Psoas muscle (tissue), 8 donors: ENCODE data around the gene CBLN2. TPM values are rescaled to one million over a fixed set of nuclear protein-coding genes. Genes with fewer than 3 reads are reported as not detected.

Experiments used
- ATAC-seq, 4 donors: fragments of 200-7000 bp; cut with Tn5 transposase; one replicate each; pipeline ENCODE4 v1.9.1; 2020; ENCODE audit warnings: moderate library complexity in 3 of 4, mild to moderate bottlenecking in 2 of 4
- DNase-seq, 2 donors: peaks; one replicate each; pipeline ENCODE4 v3.0.0-alpha.2; 2020
- H3K27ac ChIP-seq: fragments of 200-600 bp; one replicate; pipeline ENCODE4 v1.8.0; 2022
- H3K27me3 ChIP-seq, 3 donors: fragments of 200-600 bp in 1 of 3; one replicate each; pipeline versions ENCODE4 v1.6.1 to v1.8.0; 2013 to 2022; ENCODE audit warnings: low read length in 2 of 3, mild to moderate bottlenecking in 2 of 3, moderate library complexity in 1 of 3; ENCODE audit not compliant: insufficient read depth in 3 of 3
- H3K36me3 ChIP-seq, 2 donors: fragments of 200-600 bp in 1 of 2; one replicate each; pipeline versions ENCODE4 v1.6.1 to v1.8.0; 2013 to 2022; ENCODE audit warnings: low read depth in 1 of 2, mild to moderate bottlenecking in 1 of 2, moderate library complexity in 1 of 2; ENCODE audit not compliant: insufficient read depth in 1 of 2
- H3K4me1 ChIP-seq: fragments of 200-600 bp; one replicate; pipeline ENCODE4 v1.8.0; 2022
- H3K4me3 ChIP-seq: fragments of 200-600 bp; one replicate; pipeline ENCODE4 v1.8.0; 2022; ENCODE audit warnings: mild to moderate bottlenecking
- H3K9me3 ChIP-seq: fragments of 200-600 bp; one replicate; pipeline ENCODE4 v1.8.0; 2022
- CTCF ChIP-seq: fragments of 200-600 bp; IDR thresholded peaks from one replicate; pipeline ENCODE4 v1.8.0; 2022; ENCODE audit warnings: antibody characterized with exemption
- WGBS, 3 donors: extraction: QIAGEN DNeasy Blood & Tissue Kit; methylation state at CpG; one replicate each; pipeline versions ENCODE4 v1.1.6 to v1.1.7; 2013; 5-methylcytosine and 5-hydroxymethylcytosine counted together
- intact Hi-C, 2 donors: fragments of 100-400 bp; cut with DNase I; formaldehyde crosslinking; loops; one replicate each; pipeline versions ENCODE4 v1.11.0 to v1.14.2; 2022
- polyA plus RNA-seq, 3 donors: library from polyadenylated mRNA; stranded (reverse); fragments of 200-250 nt; gene quantifications; one replicate each; pipeline ENCODE4 v1.2.3, GENCODE V29; 2013
- total RNA-seq, 4 donors: library from RNA; stranded (reverse); fragmentation: NEBNext Ultra II Directional in 2 of 4; extraction: Animal tissue kit (Norgen Biotek cat#: 25700) in 2 of 4; gene quantifications; one replicate each; pipeline versions ENCODE4 v1.2.1 to v1.2.4, GENCODE V29; 2021 to 2023
- donor health status: healthy with polysubstance abuse.
- donor health status: DM: no; HTN: no; CAD: no; lungs with moderate emphysema.
- donor health status: Bipolar disorder and iron deficiency.
- donor health status: healthy.
- donor health status: DM: yes; HTN: yes; CAD: no.
- donor health status: DM: no; HTN: no; CAD: no.
- donor health status: DM: no; HTN: no; CAD: no.
- donor health status: DM: yes; HTN: yes; CAD: no.

CBLN2 gene
- total and polyA plus RNA-seq, 7 donors: 0.05 TPM; not detected in 6

GRCh38 chr18:72504866-72505265 lies 39.3 kb downstream of the CBLN2 start:
- Histone ChIP-seq H3K4me3 (no peak overlapping the region), H3K9me3 (no peaks in the 10 kb centered on the region), H3K4me1 (no peaks in the 10 kb centered on the region), H3K27me3 (no peaks in the 10 kb centered on the region), H3K27ac (no peak overlapping the region), H3K36me3 (no peaks in the 10 kb centered on the region)
- DNase-seq: no peak
- no peak for TF ChIP-seq CTCF
- 78 to 88% (median 86%) methylated on average over 5 of the region's 5 CpGs for WGBS, 3 donors
- intact Hi-C loops: no loop called here
- ATAC-seq: no peak

- DNase-seq: peak in 1 of 2 donors; percentile 45
- Histone ChIP-seq H3K36me3 (no peaks in the 10 kb centered on the region), H3K4me1 (no peaks in the 10 kb centered on the region), H3K27me3 (no peaks in the 10 kb centered on the region), H3K27ac (no peak overlapping the region), H3K9me3 (no peaks in the 10 kb centered on the region), H3K4me3 (no peak overlapping the region)
- intact Hi-C loops: no loop called here
- no peak for ATAC-seq
- 86 to 89% (median 88%) methylated on average over 19 of the region's 19 CpGs for WGBS, 3 donors
- TF ChIP-seq CTCF: no peak
Measured at GRCh38 chr18:72502671-72503431, 41.3 kb downstream of the CBLN2 start.

- no peaks in the 10 kb centered on the region for H3K27me3 ChIP-seq
- no peaks in the 10 kb centered on the region for H3K36me3 ChIP-seq
- no peak overlapping the region for H3K4me3 ChIP-seq
- H3K4me1 ChIP-seq: no peaks in the 10 kb centered on the region
- 89 to 97% (median 92%) methylated on average over 3 of the region's 3 CpGs for WGBS, 3 donors
- intact Hi-C loops: no loop called here
- DNase-seq: no peak
- ATAC-seq: no peak
- no peak overlapping the region for H3K27ac ChIP-seq
- no peaks in the 10 kb centered on the region for H3K9me3 ChIP-seq
- no peak for TF ChIP-seq CTCF
Measured at GRCh38 chr18:72492497-72492896, 51.6 kb downstream of the CBLN2 start.
